HG03575 (cell line): Measurements from ENCODE around the gene S100A3.

ENCODE experiments used
- ATAC-seq: cut with Tn5 transposase; IDR thresholded peaks from one replicate; pipeline ENCODE4 v1.9.1; 2021; ENCODE audit not compliant: unreplicated experiment, insufficient number of reproducible peaks, low FRiP score; ENCODE audit errors: extremely low read depth

S100A3 gene

GRCh38 chr1:153539395-153540093 lies 9.5 kb downstream of the S100A3 start:
- no peak for ATAC-seq

- ATAC-seq: no peak
These were observed 10.7 kb downstream of the S100A3 start for GRCh38 chr1:153538315-153538821.

DNA sequence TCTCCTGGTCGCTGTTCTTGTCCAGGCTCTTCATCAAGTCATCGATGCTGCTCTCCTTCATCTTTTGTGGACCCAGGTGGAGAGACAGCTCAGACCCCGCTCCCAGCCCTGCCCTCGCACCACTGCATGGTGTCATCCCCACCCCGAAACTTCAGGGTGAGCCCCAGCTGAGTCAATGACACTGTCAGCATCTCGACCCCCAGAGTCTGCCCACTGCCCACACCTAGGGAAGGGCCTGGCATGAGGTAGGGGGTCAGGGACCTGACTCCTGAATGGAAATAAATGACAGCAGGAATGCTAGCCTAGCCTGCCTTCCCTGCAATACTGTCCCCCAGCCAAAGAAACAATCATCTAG lies 11.7 kb downstream of the S100A3 start:
- ATAC-seq: no peak

DNA sequence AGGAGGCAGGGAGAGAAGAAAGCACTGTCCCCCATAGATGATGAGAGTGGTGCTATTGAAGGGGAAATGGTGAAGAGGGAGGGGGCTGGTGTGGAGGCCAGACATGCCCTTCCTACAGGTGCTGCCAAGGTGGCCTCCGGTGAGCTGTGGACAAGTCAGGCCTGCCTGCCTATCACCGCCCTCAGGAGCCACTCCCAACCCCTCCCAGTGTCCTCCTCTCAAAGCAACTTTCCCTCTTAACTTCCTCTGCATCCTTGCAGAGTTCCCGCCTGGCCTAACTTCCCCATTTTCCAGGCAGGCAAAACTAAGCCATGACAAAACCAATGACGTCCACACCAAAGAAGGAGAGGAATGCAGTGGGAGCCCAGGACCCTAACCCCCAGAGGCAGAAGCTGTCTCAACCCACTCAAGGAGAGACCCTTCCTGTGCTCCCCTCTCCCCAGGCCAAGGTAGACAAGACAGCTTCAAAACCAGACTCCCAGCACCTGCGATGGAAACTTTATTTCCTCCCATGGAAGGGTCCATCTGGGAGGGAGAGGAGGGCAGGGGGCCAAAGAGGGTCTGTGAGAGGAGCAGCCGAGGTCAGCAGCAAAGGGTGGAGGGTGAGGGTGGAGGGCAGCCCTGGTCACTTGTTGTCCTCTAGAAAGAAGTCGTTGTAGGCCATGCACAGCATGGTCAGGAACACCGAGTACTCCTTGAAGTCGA lies 12.2 kb downstream of the S100A3 start:
- ATAC-seq: no peak

DNA sequence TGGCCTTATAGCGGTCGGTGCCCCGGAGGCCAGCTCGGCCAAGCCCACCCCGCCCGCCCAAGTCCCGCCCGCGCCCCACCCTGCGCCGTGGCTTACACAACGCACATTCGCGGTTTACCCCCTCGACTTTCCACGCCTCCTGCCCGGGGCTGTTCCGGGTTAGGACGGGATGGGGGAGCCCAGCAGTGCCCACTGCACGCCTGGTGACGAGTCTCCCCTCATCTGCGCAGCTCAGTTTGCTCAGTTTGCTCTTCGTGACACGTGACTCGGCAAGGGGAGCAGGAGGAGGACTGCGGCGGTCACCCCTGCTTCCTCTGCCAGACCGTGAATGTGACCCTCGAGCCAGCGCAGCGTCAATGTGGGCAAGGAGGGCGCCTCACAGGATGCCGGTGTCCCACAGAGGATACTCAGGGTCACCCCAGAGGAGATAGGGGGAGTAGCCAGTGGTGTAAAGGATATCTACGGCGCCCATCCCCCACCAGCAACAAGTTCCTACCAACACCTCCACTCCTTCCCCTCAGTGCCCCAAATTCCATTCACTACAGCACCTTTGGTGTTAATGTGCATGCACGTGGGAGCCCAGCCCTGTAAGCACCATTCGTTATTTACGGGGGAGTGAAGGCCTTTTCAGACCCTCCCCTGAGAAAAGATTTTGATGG lies 12.9 kb downstream of the S100A3 start:
- ATAC-seq: no peak

DNA sequence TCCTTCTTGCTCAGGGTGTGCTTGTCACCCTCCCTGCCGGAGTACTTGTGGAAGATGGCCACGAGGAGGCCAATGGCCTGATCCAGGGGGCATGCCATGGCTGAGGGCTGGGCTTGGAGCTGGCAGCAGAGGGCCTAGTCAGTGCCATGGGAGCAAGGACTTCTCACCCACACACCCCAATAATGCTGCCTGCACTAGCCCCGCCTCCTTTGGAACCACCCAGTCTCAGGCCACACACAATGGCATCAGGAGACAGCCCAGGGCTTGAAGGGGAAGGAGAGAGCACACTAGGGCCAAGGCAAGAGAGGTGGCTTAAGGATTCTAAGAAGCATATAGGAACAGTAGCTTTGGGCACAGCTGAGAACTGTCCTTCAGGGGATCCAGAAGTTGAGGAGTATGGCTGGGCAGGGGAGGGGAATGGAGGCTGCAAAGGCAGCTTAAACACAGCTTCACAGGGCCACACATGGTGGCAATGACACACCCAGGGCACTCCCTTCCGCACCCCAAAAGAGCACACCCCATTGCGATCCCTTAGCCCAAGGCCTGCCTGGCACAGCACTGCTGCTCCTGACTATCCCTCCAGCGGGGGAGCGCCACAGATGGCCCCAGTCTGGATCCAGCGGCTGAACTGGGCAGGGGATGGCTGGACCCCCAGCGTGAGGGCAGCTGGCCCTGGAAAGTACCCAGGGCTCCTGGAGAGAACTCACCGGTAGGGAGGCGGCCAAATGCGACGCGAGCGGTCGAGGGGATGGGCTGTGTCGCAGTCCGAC lies 13.6 kb downstream of the S100A3 start, which contains the start of gene S100A6:
S100A6 (minus strand) TSS at position 750 of the 770 bp plus-strand sequence; CDS start at position 98, 652 bp downstream.
- no peak for ATAC-seq

- ATAC-seq: no peak
These were observed 14.2 kb downstream of the S100A3 start for GRCh38 chr1:153534925-153535241.

GRCh38 chr1:153534226-153534924 lies 14.7 kb downstream of the S100A3 start:
- ATAC-seq: no peak

DNA sequence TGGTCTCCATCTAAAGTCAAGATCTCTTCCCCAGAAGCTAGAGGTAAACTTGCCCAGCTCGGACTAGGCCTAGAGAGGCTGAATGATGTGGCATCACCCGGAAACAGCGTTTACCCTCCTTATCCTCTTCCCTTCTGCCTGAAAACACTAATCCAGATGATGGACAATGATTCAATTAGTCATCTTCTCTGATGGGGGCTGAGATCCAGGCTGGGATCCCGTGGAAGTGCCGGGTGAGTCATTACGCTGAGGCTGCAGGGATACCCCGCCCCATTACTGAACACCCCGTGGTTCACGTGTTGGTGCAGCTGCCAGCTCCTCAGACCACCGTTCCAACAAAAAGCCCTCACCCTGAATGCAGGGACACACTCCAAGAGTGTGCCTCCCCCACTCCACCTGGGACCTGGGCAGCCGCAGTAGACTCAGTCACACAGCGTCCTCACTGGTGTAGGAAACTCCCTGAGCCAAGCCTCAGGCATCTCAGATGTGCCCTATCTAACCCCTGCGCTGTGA lies 15.3 kb downstream of the S100A3 start:
- no peak for ATAC-seq

DNA sequence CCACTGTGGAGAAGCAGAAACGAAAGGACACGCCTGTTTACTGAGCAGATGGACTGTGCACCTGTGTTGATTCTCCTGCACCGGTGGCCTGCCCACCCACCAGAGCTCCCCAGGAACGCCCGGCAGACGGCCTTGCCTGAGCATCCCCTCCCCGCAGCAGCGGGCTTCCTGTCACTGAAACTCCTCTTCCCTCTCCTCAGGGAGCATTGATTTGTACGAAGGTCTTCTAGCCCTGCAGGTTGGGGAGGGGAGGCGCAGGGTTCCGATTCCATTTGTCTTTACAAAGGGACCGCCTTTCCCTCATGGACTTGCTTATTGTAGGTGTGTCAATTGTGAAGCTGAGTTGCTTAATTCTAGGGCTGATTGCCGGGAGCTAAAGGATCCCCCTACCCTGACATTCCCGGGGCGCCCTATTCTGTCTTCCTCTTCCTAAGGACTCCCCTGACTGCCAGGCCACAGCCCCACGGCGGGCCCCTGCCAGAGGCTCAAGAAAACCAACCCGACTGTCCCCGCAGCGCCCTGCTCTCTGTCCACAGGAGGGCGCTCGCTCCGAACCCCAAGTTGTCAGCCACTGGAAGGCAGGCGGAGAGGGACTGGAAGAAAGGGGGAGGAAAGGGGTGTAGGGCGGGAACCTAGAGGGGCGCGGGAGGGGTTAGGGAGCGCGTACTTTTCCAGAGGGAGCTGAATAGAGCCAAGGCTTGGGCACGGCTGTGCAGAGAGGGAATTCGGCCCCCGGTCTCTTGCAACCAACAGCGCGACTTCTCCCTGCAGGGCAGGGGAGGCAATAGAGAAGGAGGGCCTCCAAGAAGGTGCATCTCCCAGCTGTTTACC lies 16.1 kb downstream of the S100A3 start:
- no peak for ATAC-seq

- ATAC-seq: no peak
These were observed 16.9 kb downstream of the S100A3 start for GRCh38 chr1:153532181-153532580.

DNA sequence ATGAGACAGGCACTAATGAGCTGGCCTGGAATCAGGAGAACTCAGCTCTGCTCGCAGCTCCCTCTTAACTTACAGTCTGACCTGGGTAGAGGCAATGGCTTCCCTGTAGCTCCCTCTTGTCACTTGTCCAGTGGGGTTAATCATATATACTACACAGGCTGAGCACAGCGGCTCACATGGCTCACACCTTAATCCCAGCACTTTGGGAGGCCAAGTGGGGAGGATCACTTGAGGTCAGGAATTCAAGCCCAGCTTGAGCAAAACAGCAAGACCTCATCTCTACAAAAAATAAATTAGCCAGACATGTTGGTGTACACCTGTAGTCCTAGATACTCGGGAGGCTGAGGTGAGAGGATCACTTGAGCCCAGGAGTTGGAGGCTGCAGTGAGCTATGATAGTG lies 17.4 kb downstream of the S100A3 start:
- no peak for ATAC-seq

DNA sequence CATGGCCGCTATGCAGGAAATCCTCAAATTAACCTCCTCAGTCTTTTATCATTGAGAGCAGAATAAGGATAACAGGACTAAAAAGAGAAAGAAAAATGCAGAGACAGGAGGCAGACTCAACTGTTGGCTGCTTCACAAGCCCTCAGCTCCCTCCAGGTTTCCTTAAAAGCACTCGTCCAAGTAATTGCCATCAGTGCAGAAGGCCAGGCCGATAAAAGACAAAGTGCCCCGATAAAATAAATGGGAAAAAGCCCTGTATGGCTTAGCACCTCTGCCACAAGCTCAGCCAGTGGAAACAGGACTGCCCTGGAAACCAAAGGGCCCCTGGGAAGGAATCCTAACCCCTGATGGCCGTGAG lies 21.4 kb downstream of the S100A3 start:
- no peak for ATAC-seq

DNA sequence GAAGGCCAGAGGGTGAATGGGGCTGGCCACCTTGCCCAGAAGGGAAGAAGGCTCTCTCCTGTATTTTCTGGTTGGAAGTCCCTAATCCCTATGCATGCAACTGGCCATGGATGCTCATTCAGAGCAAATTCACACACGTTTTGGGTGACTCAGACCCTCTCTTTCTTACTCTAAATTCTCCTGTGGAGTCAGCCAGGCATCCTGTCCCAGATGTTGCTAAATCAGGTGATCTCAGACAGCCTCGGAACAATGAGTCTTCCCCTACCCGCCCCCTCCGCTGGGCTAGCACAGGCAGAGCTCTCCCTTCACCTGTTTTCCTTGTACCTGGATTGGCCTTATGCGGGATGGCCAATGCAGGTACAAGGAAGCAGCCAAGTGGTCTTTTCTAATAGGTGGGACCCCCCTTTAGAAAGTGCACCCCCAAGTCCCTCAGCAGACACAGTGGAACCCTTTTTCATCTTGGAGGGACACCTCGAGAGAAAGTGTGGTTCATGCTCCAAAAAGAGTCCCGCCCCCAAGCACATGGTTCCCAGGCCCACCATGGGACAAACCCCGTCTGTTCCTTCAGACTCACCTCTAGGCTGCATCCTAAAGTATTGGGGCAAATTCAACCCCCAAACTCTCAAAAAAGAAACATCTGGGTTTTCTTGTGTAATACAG lies 21.9 kb downstream of the S100A3 start:
- ATAC-seq: no peak

GRCh38 chr1:153526132-153526543 lies 22.9 kb downstream of the S100A3 start:
- ATAC-seq: no peak

GRCh38 chr1:153525088-153525728 lies 23.9 kb downstream of the S100A3 start:
- no peak for ATAC-seq
